Ammon's horn (tissue), 1 donor: ENCODE results near the gene CNTNAP2.

ENCODE experiments used
- DNase-seq: peaks from one replicate; pipeline ENCODE4 v3.0.0-alpha.2; 2016; ENCODE audit warnings: low spot score

Gene CNTNAP2

GRCh38 chr7:146290746-146291145 is 174.1 kb downstream of the CNTNAP2 start:
- no peak for DNase-seq

- DNase-seq = no peak
Observed at GRCh38 chr7:146291900-146292299, 175.3 kb downstream of the CNTNAP2 start.

GRCh38 chr7:146296028-146296427 is 179.4 kb downstream of the CNTNAP2 start:
- no peak for DNase-seq

GRCh38 chr7:146314962-146315361 is 198.4 kb downstream of the CNTNAP2 start:
- DNase-seq = no peak

- DNase-seq = peak; percentile 20
Observed at GRCh38 chr7:146319629-146320028, 203.0 kb downstream of the CNTNAP2 start.

GRCh38 chr7:146321301-146321700 is 204.7 kb downstream of the CNTNAP2 start:
- DNase-seq = no peak

GRCh38 chr7:146331369-146331768 is 214.8 kb downstream of the CNTNAP2 start:
- DNase-seq = no peak

GRCh38 chr7:146345251-146345650 is 228.7 kb downstream of the CNTNAP2 start:
- DNase-seq = no peak

- no peak for DNase-seq
Observed at GRCh38 chr7:146346096-146346495, 229.5 kb downstream of the CNTNAP2 start.

- no peak for DNase-seq
Observed at GRCh38 chr7:146355216-146355615, 238.6 kb downstream of the CNTNAP2 start.

- no peak for DNase-seq
Observed at GRCh38 chr7:146359176-146359575, 242.6 kb downstream of the CNTNAP2 start.

GRCh38 chr7:146366938-146367337 is 250.3 kb downstream of the CNTNAP2 start:
- DNase-seq = no peak

- no peak for DNase-seq
Observed at GRCh38 chr7:146370171-146370570, 253.6 kb downstream of the CNTNAP2 start.

GRCh38 chr7:146375170-146375569 is 258.6 kb downstream of the CNTNAP2 start:
- DNase-seq = no peak

GRCh38 chr7:146378196-146378595 is 261.6 kb downstream of the CNTNAP2 start:
- DNase-seq = no peak

- DNase-seq = no peak
Observed at GRCh38 chr7:146387140-146387539, 270.5 kb downstream of the CNTNAP2 start.

GRCh38 chr7:146388928-146389327 is 272.3 kb downstream of the CNTNAP2 start:
- DNase-seq = no peak

GRCh38 chr7:146393346-146393745 is 276.7 kb downstream of the CNTNAP2 start:
- DNase-seq = no peak

- no peak for DNase-seq
Observed at GRCh38 chr7:146397141-146397540, 280.5 kb downstream of the CNTNAP2 start.

- DNase-seq = no peak
Observed at GRCh38 chr7:146401939-146402338, 285.3 kb downstream of the CNTNAP2 start.

GRCh38 chr7:146405737-146406136 is 289.1 kb downstream of the CNTNAP2 start:
- DNase-seq = no peak

GRCh38 chr7:146411975-146412374 is 295.4 kb downstream of the CNTNAP2 start:
- no peak for DNase-seq

GRCh38 chr7:146412781-146413180 is 296.2 kb downstream of the CNTNAP2 start:
- no peak for DNase-seq

- DNase-seq = no peak
Observed at GRCh38 chr7:146414373-146414772, 297.8 kb downstream of the CNTNAP2 start.

GRCh38 chr7:146414937-146415336 is 298.3 kb downstream of the CNTNAP2 start:
- DNase-seq = no peak
